Measurements from ENCODE around the gene CMSS1.

Gene CMSS1

GRCh38 chr3:99817437-99818240, at the start of gene CMSS1:
CMSS1 (plus strand) TSS chr3:99817862.
- peak; percentile 88 for DNase-seq

DNA sequence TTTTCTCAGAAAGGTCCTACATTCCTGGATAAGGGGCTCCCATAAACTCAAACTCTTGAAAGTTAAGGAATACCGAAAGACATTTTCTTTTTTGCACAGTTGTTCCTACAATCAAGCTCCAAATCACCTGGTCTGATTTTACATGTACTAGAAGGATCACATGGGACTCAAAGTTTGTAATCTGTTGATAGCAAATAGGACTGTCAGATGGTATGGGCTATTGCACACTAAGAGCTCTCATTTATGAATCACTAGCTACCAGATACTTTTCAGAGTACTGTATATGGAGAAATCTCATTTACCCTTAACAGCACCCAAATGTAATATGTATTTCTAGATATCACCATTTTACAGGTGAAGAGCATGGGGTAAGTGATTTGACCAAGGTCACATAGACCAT, 49.5 kb upstream of the CMSS1 start:
- DNase-seq, result no peak

DNA sequence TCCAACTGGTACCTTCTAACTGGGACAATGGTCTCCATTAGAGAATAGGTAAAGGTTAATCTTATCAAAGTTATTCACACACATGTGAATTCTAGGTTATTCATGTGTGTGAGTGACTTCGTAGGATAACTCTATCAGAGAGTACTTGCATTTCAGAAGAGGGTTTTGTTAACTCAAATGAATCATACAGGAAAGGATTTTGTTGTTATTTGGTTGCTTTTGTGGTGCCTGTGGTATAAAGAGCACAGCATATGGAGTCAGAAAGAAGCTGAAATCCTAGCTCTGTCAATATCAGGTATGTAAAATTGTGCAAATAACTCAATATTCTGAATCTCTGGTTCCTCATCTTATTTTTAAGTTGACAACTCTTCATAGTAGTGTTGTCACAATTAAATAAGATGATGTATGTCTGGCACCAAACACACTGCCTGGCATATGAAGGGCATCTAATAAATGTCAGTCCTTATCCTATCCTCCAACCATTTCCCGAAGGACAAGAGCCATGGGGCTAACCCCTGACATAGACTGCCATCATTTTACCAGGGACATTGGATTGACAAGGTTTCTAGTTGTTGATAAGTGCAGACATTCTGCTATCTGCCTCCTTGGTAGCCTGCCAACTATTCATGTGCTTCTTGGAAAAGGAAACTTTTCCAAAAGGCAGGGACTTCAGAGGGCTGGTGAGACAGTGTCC, 48.7 kb upstream of the CMSS1 start:
- DNase-seq, result no peak

DNA sequence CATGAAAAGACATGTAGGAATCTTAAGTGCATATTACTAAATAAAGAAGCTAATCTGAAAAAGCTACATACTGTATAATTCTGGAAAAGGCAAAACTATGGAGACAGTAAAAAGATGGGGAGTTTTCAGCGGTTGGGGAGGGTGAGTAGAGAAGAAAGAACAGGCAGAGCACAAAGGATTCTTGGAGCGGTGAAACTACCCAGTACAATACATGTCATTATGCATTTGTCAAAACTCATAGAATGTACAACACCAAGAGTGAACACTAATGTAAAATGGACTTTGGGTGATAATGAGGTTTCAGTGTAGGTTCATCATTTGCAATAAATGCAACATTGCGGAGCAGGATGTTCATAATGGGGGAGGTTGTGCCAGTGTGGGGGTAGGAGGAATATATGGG, 45.5 kb upstream of the CMSS1 start:
- DNase-seq, result no peak

- no peak for DNase-seq
These were observed 45.0 kb upstream of the CMSS1 start for GRCh38 chr3:99772671-99773070.

DNA sequence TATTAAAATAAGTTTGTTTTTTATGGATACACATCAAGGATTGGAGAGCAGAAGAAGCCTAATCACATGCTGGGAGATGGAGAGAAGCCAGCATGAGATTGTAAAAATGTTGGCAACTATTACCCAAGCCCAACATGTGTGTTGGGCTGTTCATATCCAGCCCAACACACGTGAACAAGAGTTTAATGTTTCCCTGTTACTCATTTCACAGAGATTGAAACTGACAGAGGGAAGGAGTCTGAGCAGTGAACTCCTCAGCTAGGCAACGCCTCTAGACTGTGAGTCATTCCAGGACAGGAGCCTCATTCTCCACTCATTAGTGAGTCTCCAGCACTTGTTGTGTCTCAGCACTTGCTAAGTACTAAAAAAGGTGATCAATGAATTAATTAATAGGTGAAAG, 43.2 kb upstream of the CMSS1 start:
- DNase-seq, result peak; percentile 87

DNA sequence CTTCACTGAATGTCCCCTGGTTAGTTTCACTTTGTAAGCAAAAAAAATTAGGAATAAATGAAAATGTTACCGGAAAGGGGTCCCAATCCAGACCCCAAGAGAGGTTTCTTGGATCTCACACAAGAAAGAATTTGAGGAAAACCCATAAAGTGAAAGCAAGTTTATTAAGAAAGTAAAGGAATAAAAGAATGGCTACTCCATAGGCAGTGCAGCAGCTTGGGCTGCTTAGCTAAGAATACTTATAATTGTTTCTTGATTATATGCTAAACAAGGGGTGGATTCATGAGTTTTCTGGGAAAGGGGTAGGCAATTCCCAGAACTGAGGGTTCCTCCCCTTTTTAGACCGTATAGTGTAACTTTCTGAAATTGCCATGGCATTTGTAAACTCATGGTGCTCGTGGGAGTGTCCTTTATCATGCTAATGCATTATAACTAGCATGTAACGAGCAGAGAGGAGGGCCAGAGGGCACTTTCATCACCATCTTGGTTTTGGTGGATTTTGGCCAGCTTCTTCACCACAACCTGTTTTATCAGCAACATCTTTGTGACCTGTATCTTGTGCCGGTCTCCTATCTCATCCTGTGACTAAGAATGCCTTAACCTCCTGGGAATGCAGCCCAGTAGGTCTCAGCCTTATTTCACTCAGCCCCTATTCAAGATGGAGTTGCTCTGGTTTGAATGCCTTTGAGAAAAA, 41.0 kb upstream of the CMSS1 start:
- DNase-seq, result peak; percentile 42

GRCh38 chr3:99777210-99777549, 40.5 kb upstream of the CMSS1 start:
- DNase-seq, result no peak

DNA sequence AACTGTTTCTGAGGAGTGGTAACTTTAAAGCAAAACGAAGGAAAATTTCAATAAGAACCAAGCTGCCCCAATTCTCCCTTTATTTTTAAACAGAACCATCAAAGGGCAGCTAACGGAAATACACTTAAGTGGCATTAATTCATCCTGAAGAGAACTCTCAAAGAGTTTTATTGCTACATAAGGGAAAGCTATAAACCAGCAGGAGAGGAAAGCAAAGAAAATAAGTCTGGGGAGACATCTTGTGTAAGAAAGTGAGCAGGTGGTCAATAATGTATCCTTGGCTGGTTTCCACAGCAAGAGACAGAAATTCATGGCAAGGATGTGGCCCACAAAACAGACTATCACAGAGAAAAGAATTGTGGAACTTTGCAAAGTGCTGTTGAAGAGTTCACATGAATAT, 40.0 kb upstream of the CMSS1 start:
- no peak for DNase-seq

DNA sequence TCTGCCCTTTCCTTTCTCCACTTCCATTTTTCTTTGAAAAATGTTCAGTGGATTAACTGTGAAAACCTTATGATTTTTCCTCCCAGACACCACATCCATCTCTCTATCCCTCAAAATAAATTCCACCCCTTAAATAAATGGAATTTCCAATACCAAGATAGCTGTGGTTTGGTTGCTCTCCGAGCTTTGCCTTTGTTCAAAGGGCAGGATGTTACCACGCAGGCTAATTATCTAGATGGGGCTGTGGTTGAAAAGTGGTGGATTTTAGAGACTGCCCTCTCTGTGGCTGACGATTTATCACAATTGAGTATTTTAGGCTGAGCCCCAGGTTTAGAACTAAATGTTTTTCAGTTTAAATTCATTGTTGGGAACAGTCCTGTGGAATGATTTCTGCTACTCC, 36.9 kb upstream of the CMSS1 start:
- no peak for DNase-seq

DNA sequence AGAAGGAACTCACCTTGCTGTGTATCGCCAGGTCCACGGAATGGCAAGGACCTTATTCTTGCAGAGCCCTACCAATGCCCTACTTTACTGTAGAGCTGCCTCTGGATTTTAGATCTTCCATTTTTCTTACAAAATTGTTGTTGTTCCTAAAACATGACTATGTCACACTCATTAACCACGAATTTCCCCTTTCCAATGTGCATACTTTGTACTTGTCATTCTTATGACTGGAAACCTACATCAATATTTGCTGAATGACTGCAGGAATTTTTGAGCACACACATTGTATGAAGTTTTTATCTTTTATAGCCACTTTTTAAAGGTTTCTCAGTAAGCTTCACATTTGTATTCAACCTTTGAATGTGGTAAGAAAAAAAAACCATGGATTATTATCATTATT, 35.9 kb upstream of the CMSS1 start:
- no peak for DNase-seq

- DNase-seq, result peak; percentile 64
These were observed 34.6 kb upstream of the CMSS1 start for GRCh38 chr3:99783011-99783573.

GRCh38 chr3:99789011-99789721, 28.5 kb upstream of the CMSS1 start:
- DNase-seq, result peak; percentile 50

GRCh38 chr3:99794485-99794884, 23.2 kb upstream of the CMSS1 start:
- no peak for DNase-seq

- DNase-seq, result no peak
These were observed 22.1 kb upstream of the CMSS1 start for GRCh38 chr3:99795573-99795972.

DNA sequence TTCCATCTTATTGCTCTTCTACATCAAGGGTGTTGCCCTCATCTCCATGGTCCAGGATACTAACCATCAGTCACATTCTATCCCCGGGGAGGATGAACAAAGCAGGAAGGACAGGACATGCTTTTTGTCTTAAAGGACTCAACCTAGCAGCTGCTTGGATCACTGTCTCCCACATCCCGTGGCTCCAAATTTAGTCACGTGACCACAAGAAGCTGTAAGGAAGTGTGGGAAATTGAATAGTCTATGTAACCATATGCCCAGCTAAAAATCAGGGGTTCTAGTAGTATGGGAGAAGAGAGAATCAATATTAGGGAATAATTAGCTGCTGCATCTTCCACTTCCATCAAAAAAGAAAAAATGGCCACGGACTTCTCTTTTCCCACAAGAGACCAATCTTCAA, 18.2 kb upstream of the CMSS1 start:
- DNase-seq, result no peak

GRCh38 chr3:99803297-99803696, 14.4 kb upstream of the CMSS1 start:
- no peak for DNase-seq

GRCh38 chr3:99805160-99805559, 12.5 kb upstream of the CMSS1 start:
- DNase-seq, result no peak

GRCh38 chr3:99808163-99808794, 9.4 kb upstream of the CMSS1 start:
- peak; percentile 47 for DNase-seq

DNA sequence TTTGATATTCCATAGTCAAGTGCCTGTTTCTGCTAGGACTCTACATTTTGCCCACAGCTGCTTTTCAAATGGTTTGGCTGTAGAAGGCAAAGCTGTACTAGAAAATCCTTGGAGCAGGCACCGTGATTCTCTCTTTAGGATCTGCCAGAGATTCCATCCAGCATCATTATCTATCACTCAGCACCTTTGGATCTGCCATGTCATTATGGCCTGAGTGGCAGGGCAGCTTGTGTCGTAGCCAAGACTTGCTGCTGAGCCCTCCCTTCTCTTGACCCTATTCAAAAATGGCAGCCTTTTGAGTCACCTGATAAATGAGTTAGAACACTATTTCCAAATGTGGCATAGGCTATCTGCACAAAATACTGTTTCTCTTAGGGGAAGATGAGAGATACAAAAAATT, 8.1 kb upstream of the CMSS1 start:
- no peak for DNase-seq

- no peak for DNase-seq
These were observed 7.3 kb upstream of the CMSS1 start for GRCh38 chr3:99810403-99810802.

- DNase-seq, result no peak
These were observed 620 bp upstream of the CMSS1 start for GRCh38 chr3:99817047-99817436.

DNA sequence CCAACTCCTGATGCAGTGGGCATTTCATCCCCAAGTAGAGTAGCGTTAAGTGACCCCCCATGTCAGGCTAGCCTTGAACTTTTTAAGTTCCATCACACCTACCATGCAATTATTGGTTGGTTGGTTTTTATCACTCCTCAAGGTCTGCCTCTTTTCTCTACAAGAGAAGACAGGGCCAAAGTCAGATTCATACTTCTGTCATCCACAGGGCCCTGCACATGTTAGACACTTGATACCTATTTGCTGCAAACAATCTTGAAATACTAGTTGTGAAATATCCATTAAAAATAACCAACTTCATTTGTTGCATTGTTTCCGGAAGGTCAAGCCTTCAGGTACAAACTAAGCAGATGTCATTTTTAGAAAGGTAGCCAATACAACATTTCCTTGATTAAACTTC, 1.2 kb downstream of the CMSS1 start:
- DNase-seq, result no peak

All from NCI-H226 (cell line).